Keratinocyte (primary cell): ENCODE measurements around the gene GRAMD2A. TPM values are rescaled to one million over a fixed set of nuclear protein-coding genes. Genes with fewer than 3 reads are reported as not detected.

ENCODE experiments used
- DNase-seq: peaks from one replicate; pipeline ENCODE4 v3.0.0-alpha.2; 2011; ENCODE audit warnings: low read depth, missing footprints, low spot score
- FAIRE-seq: peaks from 2 replicates; lab custom pipeline; 2011; peaks lifted over from hg19 to GRCh38; lab: Jason Lieb, UNC
- H2AFZ ChIP-seq: 2 replicates; pipeline ENCODE4 v1.6.0; 2012; ENCODE audit warnings: low read length, control low read depth, inconsistent platforms; ENCODE audit not compliant: control insufficient read depth
- H3K27ac ChIP-seq: 2 replicates; pipeline ENCODE4 v1.5.1; 2011; ENCODE audit warnings: low read length; ENCODE audit not compliant: control insufficient read depth, insufficient read depth
- H3K27me3 ChIP-seq: 3 replicates; pipeline ENCODE4 v1.6.0; 2011; ENCODE audit warnings: low read length; ENCODE audit not compliant: control insufficient read depth, insufficient read depth; ENCODE audit errors: extremely low read depth
- H3K36me3 ChIP-seq, 2 experiments: 2 replicates in 1 of 2; 3 replicates in 1 of 2; pipeline ENCODE4 v1.5.1; 2011; ENCODE audit warnings: low read length in 2 of 2, mild to moderate bottlenecking in 1 of 2; ENCODE audit not compliant: control insufficient read depth in 2 of 2, insufficient read depth in 2 of 2; ENCODE audit errors: extremely low read depth in 1 of 2
- H3K4me1 ChIP-seq: 3 replicates; pipeline ENCODE4 v1.5.1; 2011; ENCODE audit warnings: low read length; ENCODE audit not compliant: control insufficient read depth, insufficient read depth; ENCODE audit errors: extremely low read depth
- H3K4me2 ChIP-seq: 3 replicates; pipeline ENCODE4 v1.6.0; 2011; ENCODE audit warnings: low read depth, low read length; ENCODE audit not compliant: control insufficient read depth, insufficient read depth; ENCODE audit errors: extremely low read depth
- H3K4me3 ChIP-seq, 3 experiments: fragments of 200-600 bp in 1 of 3; sonication (generic) in 1 of 3; 2 replicates in 2 of 3; 3 replicates in 1 of 3; pipeline ENCODE4 v1.5.1; 2011 to 2016; ENCODE audit warnings: low read length in 3 of 3, mild to moderate bottlenecking in 3 of 3, control low read depth in 2 of 3, inconsistent platforms in 1 of 3, low read depth in 1 of 3, mixed read lengths in 1 of 3, mixed run types in 1 of 3, moderate library complexity in 1 of 3; ENCODE audit not compliant: control insufficient read depth in 2 of 3, insufficient read depth in 2 of 3; ENCODE audit errors: extremely low read depth in 1 of 3
- H3K79me2 ChIP-seq: 2 replicates; pipeline ENCODE4 v1.6.0; 2012; ENCODE audit warnings: low read length; ENCODE audit not compliant: control insufficient read depth, insufficient read depth
- H3K9ac ChIP-seq: 3 replicates; pipeline ENCODE4 v1.6.0; 2011; ENCODE audit warnings: low read length; ENCODE audit not compliant: control insufficient read depth, insufficient read depth; ENCODE audit errors: extremely low read depth
- H3K9me1 ChIP-seq: 3 replicates; pipeline ENCODE4 v1.6.0; 2011; ENCODE audit warnings: low read length; ENCODE audit not compliant: control insufficient read depth, insufficient read depth; ENCODE audit errors: extremely low read depth
- H3K9me3 ChIP-seq: 2 replicates; pipeline ENCODE4 v1.5.1; 2012; ENCODE audit warnings: low read depth, low read length; ENCODE audit not compliant: control insufficient read depth
- H4K20me1 ChIP-seq: 3 replicates; pipeline ENCODE4 v1.6.0; 2011; ENCODE audit warnings: low read length; ENCODE audit not compliant: control insufficient read depth, insufficient read depth; ENCODE audit errors: extremely low read depth
- CTCF ChIP-seq, 3 experiments: IDR thresholded peaks in 1 of 3; conservative IDR thresholded peaks in 1 of 3; optimal IDR thresholded peaks in 1 of 3; 2 replicates in 2 of 3; 3 replicates in 1 of 3; pipeline versions ENCODE3 to v1.5.1; 2011; ENCODE audit warnings: low read length in 3 of 3, mild to moderate bottlenecking in 3 of 3, moderate library complexity in 2 of 3, control low read depth in 1 of 3, inconsistent platforms in 1 of 3; ENCODE audit not compliant: insufficient read depth in 2 of 3; ENCODE audit errors: extremely low read depth in 1 of 3
- EZH2 ChIP-seq: IDR thresholded peaks from one replicate; pipeline ENCODE4 v1.6.1; 2012; ENCODE audit warnings: inconsistent platforms, mild to moderate bottlenecking, low read length, moderate library complexity
- dilution Hi-C: fragments of 300-500 bp; cut with MboI; formaldehyde crosslinking; loops from one replicate; pipeline ENCODE4 v1.7.0; 2020; ENCODE audit warnings: low sequenced_read_pairs; ENCODE audit not compliant: extremely low pct_ligation_motif_present
- polyA plus RNA-seq, 5 experiments: library from polyadenylated mRNA; depleted of rRNA in 3 of 5; stranded (reverse) in 3 of 5; stranded (forward) in 1 of 5; unstranded in 1 of 5; fragments of >200 nt; gene quantifications; 1 replicate in 1 of 5; 2 replicates in 3 of 5; 3 replicates in 1 of 5; pipeline versions ENCODE4 v1.2.1 to v1.2.3, GENCODE V29; 2011 to 2012; ENCODE audit warnings: missing spikeins in 2 of 5, low read depth in 1 of 5, low replicate concordance in 1 of 5

GRAMD2A gene
- polyA plus RNA-seq, 1 donor (not counting 4 experiments of a cell fraction or from before 2014, with no cell fraction given), result 5.7 TPM

- Histone ChIP-seq H3K9me1 (no peaks in the 10 kb centered on the region), H3K27me3 (no peaks in the 10 kb centered on the region), H3K36me3 (no peaks in the 10 kb centered on the region), H3K4me1 (peaks cover 11% of the 10 kb centered on the region), H3K27ac (no peak overlapping the region), H3K9me3 (no peaks in the 10 kb centered on the region), H3K79me2 (no peaks in the 10 kb centered on the region), H3K9ac (no peak overlapping the region), H4K20me1 (no peaks in the 10 kb centered on the region), H2AFZ (no peak overlapping the region), H3K4me2 (no peak overlapping the region), H3K4me3 (no peak overlapping the region)
- FAIRE-seq (no peak), DNase-seq (no peak)
- TF ChIP-seq EZH2, result no peak
- no peak for TF ChIP-seq CTCF (optimal IDR thresholded peaks at IDR 0.05 in 1 of 3, IDR thresholded peaks at IDR 0.05 in 1 of 3, conservative IDR thresholded peaks at IDR 0.05 in 1 of 3; ENCODE audit: extremely low read depth in 1 of 3, insufficient read depth in 2 of 3, low read length in 3 of 3)
- dilution Hi-C loops, result no loop called here
These were observed 22.2 kb downstream of the GRAMD2A start for GRCh38 chr15:72175186-72176044.

- no peak for TF ChIP-seq CTCF (optimal IDR thresholded peaks at IDR 0.05 in 1 of 3, IDR thresholded peaks at IDR 0.05 in 1 of 3, conservative IDR thresholded peaks at IDR 0.05 in 1 of 3; ENCODE audit: extremely low read depth in 1 of 3, insufficient read depth in 2 of 3, low read length in 3 of 3)
These were observed 22.9 kb downstream of the GRAMD2A start for GRCh38 chr15:72174551-72175165.

More at GRCh38 chr15:72174551-72175165, 22.9 kb downstream of the GRAMD2A start:
- no peaks in the 10 kb centered on the region for H3K9me1 ChIP-seq
- H3K9ac ChIP-seq, result no peak overlapping the region
- H3K9me3 ChIP-seq, result no peaks in the 10 kb centered on the region
- H2AFZ ChIP-seq, result no peak overlapping the region
- H4K20me1 ChIP-seq, result no peaks in the 10 kb centered on the region
- DNase-seq (no peak), FAIRE-seq (no peak)
- no peaks in the 10 kb centered on the region for H3K79me2 ChIP-seq
- H3K4me1 ChIP-seq, result peaks cover 11% of the 10 kb centered on the region
- H3K4me2 ChIP-seq, result peak overlapping the region; percentile 27
- H3K4me3 ChIP-seq, result no peak overlapping the region
- no peak overlapping the region for H3K27ac ChIP-seq
- dilution Hi-C loops, result no loop called here
- no peaks in the 10 kb centered on the region for H3K36me3 ChIP-seq
- H3K27me3 ChIP-seq, result no peaks in the 10 kb centered on the region
